ENCODE results near the gene THOC5.

Gene THOC5

GRCh38 chr22:29470159-29470855, 83.2 kb downstream of the THOC5 start:
- peak; percentile 88 for DNase-seq

- DNase-seq = no peak
Observed at GRCh38 chr22:29469755-29470154, 83.8 kb downstream of the THOC5 start.

GRCh38 chr22:29464581-29464980, 89.0 kb downstream of the THOC5 start:
- DNase-seq = no peak

- no peak for DNase-seq
Observed at GRCh38 chr22:29463629-29464028, 89.9 kb downstream of the THOC5 start.

GRCh38 chr22:29461263-29461662, 92.3 kb downstream of the THOC5 start:
- no peak for DNase-seq

- no peak for DNase-seq
Observed at GRCh38 chr22:29459773-29460172, 93.8 kb downstream of the THOC5 start.

GRCh38 chr22:29458551-29458950, 95.0 kb downstream of the THOC5 start:
- no peak for DNase-seq

- no peak for DNase-seq
Observed at GRCh38 chr22:29457730-29458129, 95.8 kb downstream of the THOC5 start.

GRCh38 chr22:29456211-29456671, 97.3 kb downstream of the THOC5 start:
- no peak for DNase-seq
